D341Med (cell line): ENCODE measurements around the gene PPP1R10.
"Not testable (repeated sequence)": the region's sequence is repeated elsewhere in the genome, so short reads cannot be mapped to it uniquely, and the experiment has no call there.

Source experiments
- DNase-seq: peaks from one replicate; pipeline ENCODE4 v3.0.0; 2012; ENCODE audit warnings: low spot score

The PPP1R10 gene

GRCh38 chr6:30616811-30617564 is at the start of gene PPP1R10:
TSS of gene PPP1R10 (minus strand) at chr6:30617243. CDS start at chr6:30609944, 7,299 bp downstream.
- DNase-seq, result peak; percentile 88

- not testable (repeated sequence) for DNase-seq
These were observed 49.3 kb upstream of the PPP1R10 start for GRCh38 chr6:30666300-30666699.

- no peak for DNase-seq
These were observed 48.1 kb upstream of the PPP1R10 start for GRCh38 chr6:30664994-30665767.

GRCh38 chr6:30657922-30658321 is 40.9 kb upstream of the PPP1R10 start:
- DNase-seq, result not testable (repeated sequence)

- no peak for DNase-seq
These were observed 40.4 kb upstream of the PPP1R10 start for GRCh38 chr6:30657454-30657853.

GRCh38 chr6:30656513-30656912 is 39.5 kb upstream of the PPP1R10 start:
- DNase-seq, result no peak

GRCh38 chr6:30655743-30656094 is 38.7 kb upstream of the PPP1R10 start:
- DNase-seq, result no peak

- no peak for DNase-seq
These were observed 38.0 kb upstream of the PPP1R10 start for GRCh38 chr6:30654798-30655742.

- DNase-seq, result no peak
These were observed 34.1 kb upstream of the PPP1R10 start for GRCh38 chr6:30651143-30651542.

- peak; percentile 94 for DNase-seq
These were observed 30.4 kb upstream of the PPP1R10 start for GRCh38 chr6:30647242-30648116.

GRCh38 chr6:30646450-30647241 is 29.6 kb upstream of the PPP1R10 start, which contains the start of gene C6orf136:
TSS of gene C6orf136 (plus strand) at chr6:30647133. CDS start at chr6:30647232, 99 bp downstream.
- peak; percentile 96 for DNase-seq

- DNase-seq, result no peak
These were observed 28.9 kb upstream of the PPP1R10 start for GRCh38 chr6:30645989-30646388.

- DNase-seq, result no peak
These were observed 27.7 kb upstream of the PPP1R10 start for GRCh38 chr6:30644769-30645168.

GRCh38 chr6:30643656-30644055 is 26.6 kb upstream of the PPP1R10 start:
- DNase-seq, result no peak

GRCh38 chr6:30641048-30641447 is 24.0 kb upstream of the PPP1R10 start:
- no peak for DNase-seq

GRCh38 chr6:30640481-30640880 is 23.4 kb upstream of the PPP1R10 start:
- no peak for DNase-seq

- no peak for DNase-seq
These were observed 18.8 kb upstream of the PPP1R10 start for GRCh38 chr6:30635834-30636233.

- DNase-seq, result peak; percentile 94
These were observed 9.7 kb upstream of the PPP1R10 start, which contains the start of gene ATAT1 for GRCh38 chr6:30626484-30627366. TSS of gene ATAT1 (plus strand) at chr6:30626874.

GRCh38 chr6:30625511-30625910 is 8.5 kb upstream of the PPP1R10 start:
- DNase-seq, result no peak
